GM06990 (cell line): Measurements from ENCODE around the gene SLC25A43.

Experiments used
- DNase-seq: peaks from one replicate; pipeline ENCODE4 v3.0.0-alpha.2; 2011; ENCODE audit not compliant: insufficient read length; ENCODE audit errors: extremely low read depth
- H3K27me3 ChIP-seq: replicated peaks from 2 replicates; pipeline ENCODE4 v1.6.0; 2011; ENCODE audit warnings: low read length; ENCODE audit not compliant: control insufficient read depth, insufficient read depth
- H3K36me3 ChIP-seq: 2 replicates; pipeline ENCODE4 v1.5.1; 2011; ENCODE audit warnings: low read length; ENCODE audit not compliant: control insufficient read depth, insufficient read depth
- H3K4me3 ChIP-seq: replicated peaks from 2 replicates; pipeline ENCODE4 v1.5.1; 2011; ENCODE audit warnings: low read depth, mild to moderate bottlenecking, control low read depth, low read length
- CTCF ChIP-seq: IDR thresholded peaks from 2 replicates; pipeline ENCODE4 v1.5.1; 2011; ENCODE audit warnings: low read length, control low read depth, mild to moderate bottlenecking, inconsistent platforms; ENCODE audit not compliant: insufficient read depth, poor library complexity, severe bottlenecking

Gene SLC25A43

GRCh38 chrX:119442286-119442685 is 43.1 kb downstream of the SLC25A43 start:
- H3K36me3 ChIP-seq = no peaks in the 10 kb centered on the region
- H3K27me3 ChIP-seq = no peaks in the 10 kb centered on the region
- TF ChIP-seq CTCF = no peak
- DNase-seq = no peak
- H3K4me3 ChIP-seq = no peak overlapping the region

- no peaks in the 10 kb centered on the region for H3K36me3 ChIP-seq
- no peak for TF ChIP-seq CTCF
- no peak overlapping the region for H3K4me3 ChIP-seq
- DNase-seq = no peak
- H3K27me3 ChIP-seq = no peaks in the 10 kb centered on the region
Measured at GRCh38 chrX:119453202-119453601, 54.1 kb downstream of the SLC25A43 start.

- no peak overlapping the region for H3K4me3 ChIP-seq
- H3K36me3 ChIP-seq = no peaks in the 10 kb centered on the region
- DNase-seq = no peak
- no peaks in the 10 kb centered on the region for H3K27me3 ChIP-seq
- TF ChIP-seq CTCF = no peak
Measured at GRCh38 chrX:119455264-119455663, 56.1 kb downstream of the SLC25A43 start.

- no peak for DNase-seq
- TF ChIP-seq CTCF = no peak
- no peaks in the 10 kb centered on the region for H3K27me3 ChIP-seq
- no peaks in the 10 kb centered on the region for H3K36me3 ChIP-seq
- H3K4me3 ChIP-seq = no peak overlapping the region
Measured at GRCh38 chrX:119459181-119459580, 60.0 kb downstream of the SLC25A43 start.

GRCh38 chrX:119465555-119465954 is 66.4 kb downstream of the SLC25A43 start:
- no peak for DNase-seq
- no peak overlapping the region for H3K4me3 ChIP-seq
- H3K27me3 ChIP-seq = no peaks in the 10 kb centered on the region
- H3K36me3 ChIP-seq = peaks cover 3% of the 10 kb centered on the region; the same call in 1 of the 2 replicates
- no peak for TF ChIP-seq CTCF

GRCh38 chrX:119466970-119467369 is 67.8 kb downstream of the SLC25A43 start:
- no peak for DNase-seq
- no peak for TF ChIP-seq CTCF
- Histone ChIP-seq H3K36me3 (peaks cover 3% of the 10 kb centered on the region; the same call in 1 of the 2 replicates), H3K27me3 (no peaks in the 10 kb centered on the region), H3K4me3 (no peak overlapping the region)
